GM21390 (cell line): ENCODE results near the gene ABHD17A.
"Not testable (repeated sequence)": the region's sequence is repeated elsewhere in the genome, so short reads cannot be mapped to it uniquely, and the experiment has no call there.

ENCODE experiments used
- ATAC-seq: cut with Tn5 transposase; IDR thresholded peaks from one replicate; pipeline ENCODE4 v1.9.1; 2021; ENCODE audit not compliant: unreplicated experiment

ABHD17A gene

GRCh38 chr19:1881393-1882088 is 3.8 kb downstream of the ABHD17A start:
- not testable (repeated sequence) for ATAC-seq

GRCh38 chr19:1880611-1881392 is 4.5 kb downstream of the ABHD17A start:
- no peak for ATAC-seq

DNA sequence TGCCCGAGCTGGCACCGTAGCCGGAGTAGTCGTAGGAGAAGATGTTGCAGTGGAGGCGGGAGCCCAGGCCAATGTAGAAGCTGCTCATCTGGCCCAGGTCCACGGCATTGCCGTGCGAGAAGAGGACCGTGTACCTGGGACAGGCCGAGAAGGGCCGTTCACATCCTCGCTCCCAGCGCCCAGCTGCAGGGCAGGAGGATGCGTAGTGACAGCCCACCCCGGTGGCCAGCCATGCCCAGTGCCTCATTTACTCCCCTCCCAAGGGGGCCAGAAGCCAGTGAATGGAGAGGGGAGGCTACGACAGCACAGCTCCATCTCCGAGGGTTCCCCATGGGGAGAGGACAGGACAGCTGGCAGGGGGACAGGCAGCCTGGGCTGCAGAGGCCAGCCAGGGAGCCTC is 5.3 kb downstream of the ABHD17A start:
- not testable (repeated sequence) for ATAC-seq

- ATAC-seq, result not testable (repeated sequence)
These were observed 6.7 kb downstream of the ABHD17A start for GRCh38 chr19:1878583-1878982.

GRCh38 chr19:1877280-1877660 is 8.0 kb downstream of the ABHD17A start:
- not testable (repeated sequence) for ATAC-seq

DNA sequence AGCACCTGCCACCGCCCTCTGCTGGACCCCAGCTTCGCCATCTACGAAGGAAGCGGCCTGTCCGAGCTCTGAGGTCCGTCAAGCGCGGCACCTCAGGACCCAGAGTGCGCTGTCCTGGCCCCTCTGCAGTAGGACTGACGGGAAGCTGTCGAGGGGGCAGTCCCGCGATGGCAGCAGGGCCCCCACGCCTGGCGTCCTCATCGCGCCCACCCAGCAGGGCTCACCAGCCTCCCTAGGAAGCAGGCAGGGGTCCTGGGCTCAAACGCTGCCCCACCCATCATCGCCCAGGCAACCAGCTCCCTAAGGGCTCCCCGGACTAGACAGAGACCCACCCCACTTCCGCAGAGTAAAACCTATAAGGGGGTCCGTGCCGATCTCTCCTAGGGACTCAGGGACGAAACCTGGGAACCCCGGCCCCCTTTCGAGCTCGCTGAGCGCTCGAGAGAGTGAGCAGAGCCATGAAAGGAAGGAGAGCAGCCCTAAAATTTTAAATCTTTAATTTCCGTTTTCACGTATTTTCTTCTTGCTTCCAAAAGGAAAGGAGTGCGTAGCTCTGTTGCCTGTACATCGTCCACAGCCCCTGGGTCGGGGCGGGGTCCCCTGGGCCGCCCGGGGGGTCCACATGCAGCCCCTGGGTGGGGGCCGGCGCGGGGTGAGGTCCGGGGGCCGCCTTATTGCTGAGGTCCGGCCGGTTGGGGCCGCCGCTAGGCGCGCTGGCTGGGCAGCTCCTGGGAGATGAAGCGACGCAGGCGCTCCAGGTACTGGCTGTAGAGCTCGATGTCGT is 8.6 kb downstream of the ABHD17A start:
- ATAC-seq, result not testable (repeated sequence)

DNA sequence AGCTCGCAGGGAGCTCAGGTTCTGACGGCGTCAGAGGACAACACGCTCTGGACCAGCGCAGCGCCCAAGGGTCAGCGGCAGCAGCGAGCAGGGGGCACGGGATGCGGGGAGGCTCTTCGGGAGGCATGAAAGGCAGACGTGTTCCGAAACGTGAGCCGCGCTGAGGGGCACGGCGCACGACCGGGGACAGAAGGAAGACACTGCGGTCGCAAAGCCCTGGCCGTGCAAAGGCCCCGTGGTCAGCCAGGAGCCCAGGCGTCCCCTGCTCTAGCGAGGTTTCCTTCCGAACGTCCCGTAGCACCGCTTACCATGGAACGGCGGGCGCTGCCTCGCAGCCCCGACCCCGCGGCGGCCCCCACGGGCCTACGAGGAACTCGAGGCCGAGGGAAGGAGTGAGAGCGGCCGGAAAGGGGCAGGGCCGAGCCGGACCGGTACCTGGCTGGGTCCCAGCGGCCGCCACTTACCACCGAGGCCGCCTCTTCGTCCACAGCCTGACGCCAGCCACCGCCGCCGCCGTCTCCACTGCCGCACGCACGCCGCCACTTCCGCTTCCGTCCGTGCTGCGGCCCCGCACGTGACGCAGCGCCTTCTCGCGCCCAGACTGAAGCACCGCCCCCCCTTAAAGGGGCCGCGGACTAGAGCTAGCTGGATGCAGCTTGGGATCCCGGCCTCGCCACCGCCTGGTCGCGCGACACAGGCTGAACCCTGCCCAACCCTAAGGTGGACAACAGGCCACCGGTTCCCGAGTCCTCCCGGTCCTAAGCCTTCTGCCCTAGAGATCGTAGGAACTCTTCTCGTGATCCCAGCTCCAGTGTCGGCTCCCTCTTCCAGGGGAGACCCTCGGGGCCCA is 9.4 kb downstream of the ABHD17A start:
- ATAC-seq, result peak; percentile 83

- ATAC-seq, result not testable (repeated sequence)
These were observed 10.0 kb downstream of the ABHD17A start for GRCh38 chr19:1875265-1875645.

DNA sequence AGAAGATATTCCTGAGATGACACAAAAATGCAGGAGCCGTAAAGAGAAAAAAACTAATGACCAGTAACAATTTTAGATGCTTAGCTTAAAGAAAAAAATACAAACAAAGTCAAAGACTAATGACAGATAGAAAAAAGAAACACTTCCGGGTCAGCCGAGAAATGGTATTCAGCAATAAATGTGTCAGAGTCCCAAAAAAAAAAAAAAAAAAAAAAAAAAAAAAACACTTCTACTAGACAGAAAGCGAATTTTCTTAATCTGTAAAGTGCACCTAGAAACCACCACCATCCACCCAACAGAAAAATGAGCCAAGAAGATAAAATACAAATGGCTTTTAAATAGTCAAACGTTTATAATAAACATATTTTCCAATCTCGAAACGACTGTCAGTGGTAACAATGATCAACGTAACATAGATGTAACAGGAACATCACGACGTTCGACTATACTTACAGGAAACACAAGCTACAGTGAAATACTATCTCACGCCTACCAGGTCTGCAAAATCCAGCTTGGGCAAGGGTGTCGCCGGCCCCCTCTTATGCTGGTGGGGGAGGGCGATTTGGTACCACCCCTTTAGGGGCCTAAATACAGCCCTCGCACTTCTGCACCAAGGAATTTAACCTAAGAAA is 10.6 kb downstream of the ABHD17A start:
- ATAC-seq, result no peak

DNA sequence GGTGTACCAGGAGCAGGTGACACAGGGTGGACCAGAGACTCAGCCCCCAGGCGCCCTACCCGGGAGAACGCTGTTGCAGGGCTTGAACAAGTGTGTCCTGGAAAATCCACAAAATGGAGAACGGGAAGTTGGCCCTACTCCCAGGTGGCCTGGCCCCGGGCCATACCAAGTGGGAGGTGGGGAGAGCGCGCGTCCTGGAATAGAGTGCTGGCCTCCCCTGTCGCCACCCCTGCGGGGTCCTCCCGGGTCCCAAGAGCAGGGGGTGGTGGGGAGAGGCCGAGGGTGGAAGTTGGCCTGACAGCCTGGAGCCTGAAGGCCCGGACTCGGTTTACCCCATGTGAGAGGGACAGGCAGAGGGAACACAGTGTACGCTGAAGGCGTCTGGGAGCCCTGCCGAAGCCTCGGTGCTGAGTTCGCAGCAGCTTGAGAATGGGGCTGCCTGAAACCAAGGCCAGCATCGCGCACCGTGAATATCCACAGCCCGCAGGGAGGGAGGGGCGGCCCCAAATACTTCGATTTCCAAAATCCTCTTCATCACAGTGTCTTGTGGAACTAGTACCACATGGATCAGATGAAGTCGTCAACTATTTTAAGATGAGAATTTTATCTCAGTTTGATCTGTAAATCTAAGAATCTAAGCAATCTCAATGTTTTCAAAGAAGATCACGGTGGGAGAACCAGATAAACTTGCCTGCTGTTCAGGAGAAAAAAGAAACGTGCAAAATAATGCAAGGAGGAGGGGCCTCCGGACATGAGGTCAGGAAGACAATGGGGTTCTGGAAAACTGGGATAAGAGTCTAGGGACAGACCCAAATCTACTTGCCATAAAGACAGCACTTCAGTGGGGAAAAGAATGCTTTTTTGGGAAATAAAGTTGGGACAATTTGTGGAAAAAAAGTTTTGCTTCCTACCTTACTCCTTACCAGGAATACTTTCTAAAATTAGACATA is 11.5 kb downstream of the ABHD17A start:
- no peak for ATAC-seq

- ATAC-seq, result no peak
These were observed 12.3 kb downstream of the ABHD17A start for GRCh38 chr19:1872807-1873523.

DNA sequence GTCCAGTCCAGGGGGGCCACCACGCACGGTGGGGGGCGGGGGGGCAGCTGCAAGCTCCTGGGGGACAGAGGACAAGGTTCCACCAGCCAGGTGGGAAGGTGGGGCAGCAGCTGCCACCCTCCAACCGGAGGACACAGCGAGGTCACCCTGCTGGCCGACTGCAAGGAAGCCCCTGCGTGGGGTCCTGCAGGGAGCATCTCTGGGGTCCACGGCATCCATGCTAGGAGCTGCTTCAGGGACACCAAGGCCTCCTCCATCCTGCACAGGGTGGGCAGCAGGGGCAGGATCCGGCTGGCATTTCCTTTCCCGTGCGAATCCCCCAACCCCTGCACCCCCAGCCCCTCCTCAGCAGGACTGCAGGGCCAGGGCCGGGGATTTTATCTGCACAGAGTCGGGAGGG is 13.7 kb downstream of the ABHD17A start:
- no peak for ATAC-seq

- ATAC-seq, result no peak
These were observed 14.1 kb downstream of the ABHD17A start for GRCh38 chr19:1871140-1871597.

- ATAC-seq, result no peak
These were observed 16.3 kb downstream of the ABHD17A start for GRCh38 chr19:1868971-1869370.

DNA sequence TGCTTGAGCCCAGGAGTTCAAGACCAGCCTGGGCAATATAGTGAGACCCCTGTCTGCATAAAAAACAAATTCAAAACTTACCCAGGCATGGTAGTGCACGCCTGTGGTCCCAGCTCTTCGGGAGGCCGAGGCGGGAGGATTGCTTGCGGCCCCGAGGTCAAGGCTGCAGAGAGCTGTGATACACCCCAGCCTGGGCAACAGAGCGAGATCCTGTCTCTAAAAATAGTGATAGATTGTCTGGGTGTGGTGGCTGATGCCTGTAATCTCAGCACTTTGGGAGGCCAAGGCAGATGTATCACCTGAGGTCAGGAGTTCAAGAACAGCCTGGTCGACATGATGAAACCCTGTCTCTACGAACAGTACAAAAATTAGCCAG is 18.0 kb downstream of the ABHD17A start:
- no peak for ATAC-seq

GRCh38 chr19:1866693-1867348 is 18.5 kb downstream of the ABHD17A start:
- ATAC-seq, result no peak

DNA sequence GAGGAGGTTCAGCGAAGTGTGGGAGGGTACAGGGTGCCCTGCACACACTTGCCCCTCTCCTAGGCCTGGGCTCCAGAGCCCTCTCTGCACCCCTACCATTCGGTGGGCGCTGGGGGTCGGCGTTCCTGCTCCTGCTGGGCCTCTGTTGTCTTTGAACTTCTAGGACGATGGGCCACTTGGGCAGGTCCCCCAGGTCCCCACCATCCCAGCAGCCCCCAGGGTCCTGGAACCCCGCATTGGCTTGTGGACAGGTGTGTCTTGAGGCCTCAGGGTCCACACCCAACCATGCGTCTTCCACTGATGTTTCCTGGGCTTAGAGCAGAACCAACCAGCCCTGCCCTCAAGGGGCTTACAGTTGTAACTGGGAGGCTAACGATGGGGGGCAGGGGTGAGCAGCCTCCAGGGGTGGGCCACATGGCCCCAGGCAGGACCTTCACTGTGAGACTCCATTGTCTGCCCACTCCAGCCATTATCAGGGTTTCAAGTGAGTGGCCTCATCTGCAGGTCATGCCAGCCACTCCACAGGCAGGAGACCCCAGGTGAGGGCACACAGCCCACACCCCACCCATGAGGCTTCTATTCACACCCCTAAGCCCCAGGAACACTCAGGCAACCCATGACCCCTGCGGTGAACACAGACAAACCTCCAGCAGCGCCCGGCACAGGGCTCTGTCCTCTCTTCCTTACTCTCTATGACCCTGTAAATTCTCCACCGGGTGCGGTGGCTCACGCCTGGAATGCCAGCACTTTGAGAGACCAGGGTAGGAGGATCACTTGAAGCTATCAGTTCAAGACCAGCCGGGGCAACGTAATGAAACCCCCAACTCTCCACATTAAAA is 19.9 kb downstream of the ABHD17A start:
- no peak for ATAC-seq
